ENCODE data around the gene FGF13.

Gene FGF13

DNA sequence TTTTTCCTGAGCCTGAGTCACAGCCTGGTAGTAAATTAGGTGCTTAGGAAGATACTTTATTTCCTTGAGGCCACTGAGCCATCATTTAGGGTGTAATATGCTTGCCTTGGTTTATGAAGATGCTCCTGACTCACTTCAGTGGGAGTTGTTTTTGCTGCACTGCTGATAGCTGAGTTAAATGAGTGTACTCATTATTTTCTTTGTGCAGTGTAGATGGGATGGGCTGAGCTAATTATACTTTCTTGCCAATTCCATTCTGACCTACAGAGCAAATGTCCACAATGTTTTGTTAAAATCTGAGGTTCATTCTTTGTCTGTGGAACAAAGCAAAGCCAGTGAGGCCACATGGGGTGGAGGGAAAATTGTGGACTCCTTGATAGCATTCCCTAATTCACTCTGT lies 60.0 kb downstream of the FGF13 start:
- no peak for DNase-seq

DNA sequence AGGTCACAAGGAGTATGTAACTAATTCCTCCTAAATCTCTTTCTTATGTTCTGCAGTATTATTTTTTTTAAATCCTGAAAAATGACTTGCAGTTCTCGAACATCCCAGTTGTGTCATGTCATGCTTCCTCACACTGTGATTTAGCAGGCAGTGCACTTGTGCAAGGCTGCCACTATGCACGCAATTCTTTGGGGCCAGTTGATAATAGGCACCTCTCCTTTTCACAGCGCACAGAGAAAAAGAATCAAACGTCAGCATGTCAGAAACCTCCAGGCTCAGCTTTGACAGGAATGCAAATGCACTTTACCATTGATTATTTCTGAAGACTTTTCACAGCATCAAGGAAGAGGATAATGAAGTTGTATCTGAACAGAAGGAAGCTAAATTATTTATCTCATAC lies 62.9 kb downstream of the FGF13 start:
- no peak for DNase-seq

DNA sequence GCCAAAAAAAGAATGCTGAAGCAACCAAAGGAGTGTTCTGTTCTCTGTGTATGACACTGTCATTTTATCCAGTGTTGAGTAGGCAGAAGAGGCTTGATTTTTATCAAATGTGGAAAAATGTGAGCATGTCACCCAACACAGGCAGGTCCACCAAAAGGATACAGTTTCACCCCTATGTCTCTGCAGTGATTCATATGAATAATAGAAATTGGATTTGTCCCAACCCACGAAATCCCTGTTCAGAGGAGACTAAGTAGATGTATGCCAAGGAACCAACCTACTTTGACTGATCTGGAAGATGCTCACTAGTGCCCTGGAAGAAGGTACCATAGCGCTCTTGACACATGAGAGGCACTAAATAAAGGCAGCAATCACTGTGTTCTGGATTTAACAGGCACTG lies 72.5 kb downstream of the FGF13 start:
- no peak for DNase-seq

Data from hematopoietic multipotent progenitor cell treated with erythropoietin and hydrocortisone succinate and interleukin-3 and kit ligand, for 4 days (in vitro differentiated cells).